Pons (tissue), 1 donor: Measurements from ENCODE around the gene FHOD1.

Experiments
- DNase-seq: peaks from one replicate; pipeline ENCODE4 v3.0.0-alpha.2; 2016; ENCODE audit warnings: low spot score

FHOD1 gene

DNA sequence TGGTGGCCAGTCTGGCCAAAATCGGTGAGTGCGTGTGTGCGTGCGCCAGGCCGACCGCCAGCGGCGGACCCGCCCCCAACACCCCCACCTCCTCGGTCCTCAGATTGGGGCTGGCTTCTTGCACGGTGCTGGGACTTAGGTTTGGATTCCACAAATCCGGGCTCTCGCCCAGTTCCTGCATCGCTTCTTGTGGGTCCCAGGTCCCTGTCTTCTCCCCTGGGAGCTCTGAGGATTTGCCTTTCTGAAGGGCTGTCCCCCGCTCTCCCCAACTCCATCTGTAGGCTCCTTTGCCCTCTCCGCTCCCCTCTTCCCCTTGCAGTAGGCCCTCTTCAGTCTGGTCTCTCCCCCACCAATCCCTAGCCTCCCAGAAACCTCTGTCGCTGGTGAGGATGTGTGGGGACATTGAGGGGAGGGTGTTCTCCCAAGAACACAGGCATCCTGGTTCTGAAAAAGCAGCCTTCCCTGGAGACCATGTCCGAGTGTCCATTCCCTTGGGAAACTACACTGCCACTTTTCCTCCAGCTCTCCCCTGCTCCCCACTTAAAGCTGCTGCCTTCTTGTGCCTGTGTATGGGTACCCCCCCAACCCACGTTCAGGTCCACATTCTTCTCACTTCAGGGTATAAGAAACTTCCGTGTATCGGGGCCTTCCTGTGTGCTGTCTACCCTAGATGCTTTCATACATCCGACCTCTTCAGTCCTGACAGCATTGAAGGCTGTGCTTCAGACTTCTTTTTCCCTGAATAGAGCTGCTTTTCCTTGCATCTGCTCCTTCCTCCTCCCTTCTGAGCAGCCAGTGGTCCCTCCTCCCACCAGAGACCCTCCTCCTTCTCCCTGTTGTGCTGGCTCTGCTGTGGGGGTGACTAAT is 2.1 kb upstream of the FHOD1 start:
- DNase-seq, result no peak

DNA sequence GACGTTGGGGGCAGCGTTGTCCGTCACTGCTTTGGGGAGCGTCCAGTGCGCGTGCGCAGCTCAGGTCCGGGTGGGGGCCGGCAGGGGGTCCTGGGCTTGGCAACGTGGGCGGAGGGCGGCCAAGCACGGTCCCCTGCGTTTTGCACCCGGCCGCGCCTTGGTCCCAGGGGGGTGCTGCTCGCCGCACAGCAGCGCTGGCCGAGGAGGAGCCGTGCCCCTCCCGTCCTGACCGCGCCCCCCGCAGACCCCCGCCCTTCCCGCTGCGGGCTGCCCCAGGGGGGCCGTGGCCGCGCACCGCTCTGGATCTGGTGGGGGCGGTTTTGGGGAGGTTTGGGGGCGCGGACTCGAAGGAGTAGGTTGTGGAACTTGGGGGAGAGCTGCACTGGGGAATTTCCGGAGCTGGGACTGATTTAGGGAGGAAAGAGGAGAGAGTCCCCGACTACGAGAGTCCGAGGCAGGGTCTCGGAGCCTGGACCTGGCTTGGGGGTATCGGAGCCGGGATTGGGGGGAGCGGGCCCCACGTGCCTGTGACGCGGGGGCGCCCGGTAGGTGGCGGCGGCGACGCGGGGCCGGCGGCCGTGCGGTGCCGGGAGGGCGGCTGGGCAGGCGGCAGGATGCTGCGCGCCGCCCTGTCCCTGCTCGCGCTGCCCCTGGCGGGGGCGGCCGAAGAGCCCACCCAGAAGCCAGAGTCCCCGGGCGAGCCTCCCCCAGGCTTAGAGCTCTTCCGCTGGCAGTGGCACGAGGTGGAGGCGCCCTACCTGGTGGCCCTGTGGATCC is 1.3 kb upstream of the FHOD1 start, which contains the start of gene SLC9A5:
TSS of gene SLC9A5 (plus strand) at position 579 of the 777 bp plus-strand sequence. CDS start at position 615, 36 bp downstream.
- DNase-seq, result no peak

DNA sequence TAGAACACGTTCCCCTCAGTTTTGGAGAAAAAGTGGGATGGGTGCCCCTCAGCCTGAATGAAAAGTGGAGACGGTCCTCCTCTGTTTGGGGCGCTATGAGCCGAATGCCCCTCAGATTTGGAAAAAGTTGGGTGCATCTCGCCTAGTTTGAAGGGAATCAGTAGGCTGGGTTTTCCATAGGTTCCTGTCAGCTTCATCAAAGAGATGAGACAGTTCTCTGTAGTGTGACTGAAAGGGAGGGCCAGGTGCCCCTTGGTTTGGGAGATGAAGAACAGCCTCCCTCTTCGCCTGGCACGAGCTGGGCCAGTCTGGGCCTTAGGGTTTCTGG is 756 bp upstream of the FHOD1 start:
- DNase-seq, result no peak

DNA sequence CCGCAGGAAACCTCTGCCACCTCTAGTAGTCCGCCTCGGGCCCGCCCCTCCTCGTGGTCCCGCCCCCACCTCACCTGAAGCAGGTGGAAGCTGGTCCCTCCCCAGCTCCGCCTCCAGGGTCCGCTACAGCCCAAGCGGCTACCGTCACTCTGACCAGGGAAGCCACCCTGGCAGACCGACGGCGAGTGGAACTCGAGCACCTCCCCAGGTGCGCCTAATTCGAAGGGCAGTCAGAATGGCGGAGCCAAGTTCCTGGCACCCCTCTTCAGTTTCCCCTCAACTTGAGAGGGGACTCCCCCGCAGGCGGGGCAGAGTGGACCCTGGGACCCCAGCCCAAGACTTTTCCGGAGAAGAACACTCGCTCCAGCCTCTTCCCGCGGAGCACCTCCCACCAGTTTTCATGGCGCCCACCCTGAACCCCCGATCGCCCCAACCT is 507 bp downstream of the FHOD1 start:
- DNase-seq, result no peak

DNA sequence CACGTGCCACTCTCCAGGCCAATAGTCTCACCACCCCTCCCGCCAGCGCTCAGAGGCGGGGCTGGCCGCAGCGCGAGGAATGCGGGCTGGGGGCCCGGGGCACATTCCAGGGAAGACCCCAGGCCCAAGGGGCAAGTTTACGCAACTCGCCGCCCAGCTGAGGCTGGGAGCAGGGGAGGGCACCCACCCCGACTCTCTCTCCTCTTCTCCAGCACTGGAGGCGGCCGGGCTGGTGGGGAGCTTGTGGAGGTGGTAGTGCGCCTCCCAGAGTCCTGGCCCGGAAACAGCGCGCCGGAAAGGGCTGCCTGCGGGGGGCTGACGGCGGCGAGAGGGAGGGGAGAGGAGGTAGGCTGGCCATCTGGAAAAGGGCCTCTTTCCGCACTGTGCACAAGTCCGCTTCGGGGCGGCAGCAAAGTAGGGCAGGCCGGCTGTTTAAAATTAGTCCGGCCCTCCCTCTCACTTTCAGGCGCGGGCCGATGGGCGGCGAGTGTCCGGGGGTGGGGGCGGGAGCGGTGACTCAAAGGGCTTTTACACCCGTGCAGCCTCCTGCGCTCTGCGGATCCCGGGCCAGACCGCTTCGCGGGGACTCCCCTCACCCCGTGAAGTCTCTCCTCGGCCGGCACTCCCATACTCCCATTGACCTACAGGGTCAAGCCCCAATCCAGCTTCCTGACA is 1.1 kb downstream of the FHOD1 start:
- peak; percentile 31 for DNase-seq

DNA sequence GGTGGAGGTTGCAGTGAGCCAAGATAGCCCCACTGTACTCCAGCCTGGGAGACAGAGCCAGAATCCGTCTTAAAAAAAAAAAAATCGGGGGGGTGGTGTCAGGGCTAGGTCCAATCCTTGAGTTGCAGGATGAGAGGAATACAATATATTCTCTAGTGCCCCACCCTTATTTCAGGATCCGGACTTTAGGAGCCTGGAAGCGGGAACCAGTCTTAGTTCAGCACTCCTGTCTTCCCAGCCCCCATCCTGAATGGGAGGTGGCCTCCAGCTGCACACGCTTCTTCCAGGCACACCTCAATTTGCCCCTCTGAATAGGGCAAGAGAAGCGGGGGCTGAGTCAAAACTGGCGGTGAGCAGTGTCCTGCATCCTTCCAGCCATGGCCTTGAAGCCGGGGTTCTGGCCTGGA is 1.6 kb downstream of the FHOD1 start:
- no peak for DNase-seq

DNA sequence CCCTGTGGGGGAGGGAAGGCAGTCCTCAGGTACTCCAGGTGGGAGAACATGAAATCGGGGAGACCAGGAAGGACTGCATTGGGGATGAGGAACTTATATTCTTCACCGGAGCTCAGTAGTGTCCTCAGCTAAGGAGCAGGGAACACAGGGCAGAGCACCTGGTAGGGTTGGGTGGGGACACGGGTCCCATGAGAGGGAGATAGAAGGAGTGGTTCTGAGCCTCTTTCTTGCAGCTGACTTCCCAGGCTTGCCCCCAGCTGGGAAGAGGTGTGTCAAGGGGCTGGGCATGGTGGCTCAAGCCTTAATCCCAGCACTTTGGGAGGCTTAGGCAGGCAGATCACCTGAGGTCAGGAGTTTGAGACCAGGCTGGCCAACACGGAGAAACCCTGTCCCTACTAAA is 2.1 kb downstream of the FHOD1 start:
- DNase-seq, result no peak

DNA sequence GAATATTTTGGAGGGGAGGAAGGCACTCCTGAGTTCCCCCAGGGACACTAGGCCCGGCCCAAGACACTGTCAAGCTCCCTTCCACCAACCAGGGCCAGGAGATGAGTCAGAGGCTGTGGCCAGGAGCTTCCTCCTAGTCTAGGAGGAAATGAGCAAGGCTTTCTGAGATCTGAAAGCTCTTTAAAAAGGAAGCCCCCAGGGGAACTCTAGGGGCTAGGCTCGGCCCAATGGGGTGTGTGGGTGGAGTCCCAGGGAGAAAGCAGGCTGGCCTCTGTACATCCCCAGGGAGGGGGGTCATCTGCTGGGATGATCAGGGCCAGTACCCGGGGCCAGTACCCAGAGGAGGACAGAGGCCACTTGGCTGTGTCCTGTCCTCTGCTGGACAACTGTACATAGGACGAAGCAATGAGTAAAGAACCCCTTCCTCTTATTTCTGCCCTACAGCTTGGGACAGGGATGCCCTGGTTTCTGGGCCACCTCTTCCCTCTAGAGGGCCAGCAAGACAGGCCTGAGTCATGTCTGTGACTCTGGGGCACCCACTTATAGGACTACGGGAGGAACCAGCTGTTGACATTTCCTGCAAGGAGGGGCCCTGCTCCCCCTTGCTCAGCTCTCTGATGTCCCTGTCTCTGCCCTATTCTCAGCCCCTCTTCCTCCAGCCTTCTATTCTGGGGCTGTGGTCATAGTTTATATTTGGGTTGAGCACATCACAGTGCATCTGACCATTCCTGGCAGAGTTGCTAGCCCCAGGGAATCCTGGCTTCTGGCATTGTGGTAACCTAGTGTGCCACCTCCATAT is 2.7 kb downstream of the FHOD1 start:
- DNase-seq, result peak; percentile 86

DNA sequence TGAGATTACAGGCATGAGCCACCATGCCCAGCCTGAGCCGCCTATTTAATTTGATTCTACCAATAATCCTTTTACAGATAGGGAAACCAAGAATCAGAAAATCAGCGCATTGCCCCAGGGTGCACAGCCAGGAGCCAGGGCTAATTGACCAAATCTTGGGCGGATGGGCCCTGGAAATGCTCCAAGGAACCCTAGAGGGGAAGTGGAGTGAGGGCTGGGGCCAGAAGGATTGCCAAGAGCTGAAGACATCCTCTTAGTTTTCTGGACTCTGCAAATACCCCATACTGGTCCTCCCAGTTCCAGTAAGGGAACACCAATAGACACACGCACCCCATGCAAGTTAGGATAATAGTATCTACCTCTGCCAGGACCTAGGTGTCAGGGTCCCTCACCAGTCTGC is 3.8 kb downstream of the FHOD1 start:
- no peak for DNase-seq

DNA sequence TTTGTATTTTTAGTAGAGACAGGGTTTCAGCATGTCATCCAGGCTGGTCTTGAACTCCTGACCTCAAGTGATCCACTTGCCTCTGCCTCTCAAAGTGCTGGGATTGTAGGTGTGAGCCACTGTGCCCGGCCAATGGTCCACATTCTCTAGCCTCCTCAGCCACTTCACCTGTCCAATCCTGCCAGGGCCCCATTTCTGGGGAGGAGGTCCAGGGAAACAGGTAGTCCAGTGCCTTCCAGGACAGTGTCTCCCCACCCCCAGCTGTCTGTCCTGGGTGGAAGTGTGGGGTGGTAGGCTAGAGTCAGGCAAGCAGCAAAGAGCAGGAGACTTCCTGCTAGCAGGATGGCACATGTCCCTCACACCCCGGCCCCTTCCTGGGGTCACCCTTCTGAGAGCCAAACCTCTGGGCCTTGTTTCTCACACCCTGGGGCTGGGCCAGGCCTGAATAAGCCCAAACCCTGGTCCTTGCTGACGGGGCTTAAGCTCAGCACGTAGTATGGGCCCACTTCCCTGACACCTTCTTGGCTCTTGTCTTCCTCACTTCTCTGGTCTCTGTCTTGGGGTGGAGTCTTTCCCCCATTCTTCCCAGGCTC is 5.0 kb downstream of the FHOD1 start:
- no peak for DNase-seq

DNA sequence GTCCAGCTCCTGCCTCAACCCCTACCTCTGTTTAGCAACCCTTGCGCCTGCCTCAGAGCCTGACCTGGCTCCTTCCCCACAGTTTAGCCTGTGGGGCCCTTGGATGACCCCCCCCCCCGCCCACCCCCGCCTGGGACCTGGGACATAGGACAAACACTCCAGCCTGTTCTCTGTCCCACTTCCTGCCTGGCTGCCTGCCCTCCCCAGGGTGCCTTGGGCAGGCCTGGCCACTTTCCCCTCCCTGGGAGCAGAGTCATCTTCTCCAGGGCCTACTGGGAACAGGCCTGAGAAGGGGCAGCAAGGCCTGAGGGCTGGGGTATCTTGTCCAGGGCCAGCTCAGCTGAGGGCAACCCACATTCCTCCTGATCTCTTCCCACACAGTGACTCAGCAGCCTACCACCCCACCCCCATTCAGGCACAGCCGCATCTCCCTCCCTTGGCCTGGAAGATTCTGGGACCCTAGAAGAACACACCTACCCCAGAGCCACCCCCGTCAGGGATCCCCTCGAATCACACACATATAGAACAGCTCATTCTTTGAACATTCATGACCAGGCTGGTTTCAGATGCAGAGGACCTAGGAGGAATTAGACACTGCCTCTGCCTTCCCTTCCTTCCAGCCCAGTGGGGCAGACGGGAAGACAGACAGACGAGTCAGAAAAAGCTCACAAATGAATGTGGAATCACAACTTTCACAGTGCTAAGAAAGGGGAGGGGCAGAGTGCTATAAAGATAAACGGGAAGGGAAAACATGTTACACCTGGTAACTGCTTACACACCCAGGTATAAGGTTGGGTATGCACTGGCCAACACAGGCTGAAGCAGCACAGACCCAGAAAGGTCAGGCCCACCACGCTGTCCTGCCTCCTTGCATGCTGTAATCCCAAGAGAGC is 6.0 kb downstream of the FHOD1 start:
- no peak for DNase-seq

DNA sequence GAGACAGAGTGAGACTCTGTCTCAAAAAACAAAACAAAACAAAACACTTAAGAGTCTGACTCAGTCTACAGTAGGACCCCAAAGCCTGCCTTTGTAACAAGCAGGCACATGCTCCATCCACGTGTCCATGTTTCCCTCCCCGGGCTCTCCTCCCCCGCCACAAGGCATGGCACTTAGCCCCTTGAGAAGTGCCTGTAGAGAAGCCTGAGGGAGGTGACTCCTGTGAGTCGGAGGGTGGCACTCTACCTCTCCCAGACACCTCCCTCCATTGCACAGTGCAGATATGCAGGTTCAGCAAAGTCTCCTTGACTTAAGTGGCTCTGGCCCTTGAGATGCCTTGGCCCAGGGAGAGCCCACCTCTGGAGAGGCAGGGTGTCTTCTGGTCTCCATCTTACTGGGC is 6.8 kb downstream of the FHOD1 start:
- no peak for DNase-seq

DNA sequence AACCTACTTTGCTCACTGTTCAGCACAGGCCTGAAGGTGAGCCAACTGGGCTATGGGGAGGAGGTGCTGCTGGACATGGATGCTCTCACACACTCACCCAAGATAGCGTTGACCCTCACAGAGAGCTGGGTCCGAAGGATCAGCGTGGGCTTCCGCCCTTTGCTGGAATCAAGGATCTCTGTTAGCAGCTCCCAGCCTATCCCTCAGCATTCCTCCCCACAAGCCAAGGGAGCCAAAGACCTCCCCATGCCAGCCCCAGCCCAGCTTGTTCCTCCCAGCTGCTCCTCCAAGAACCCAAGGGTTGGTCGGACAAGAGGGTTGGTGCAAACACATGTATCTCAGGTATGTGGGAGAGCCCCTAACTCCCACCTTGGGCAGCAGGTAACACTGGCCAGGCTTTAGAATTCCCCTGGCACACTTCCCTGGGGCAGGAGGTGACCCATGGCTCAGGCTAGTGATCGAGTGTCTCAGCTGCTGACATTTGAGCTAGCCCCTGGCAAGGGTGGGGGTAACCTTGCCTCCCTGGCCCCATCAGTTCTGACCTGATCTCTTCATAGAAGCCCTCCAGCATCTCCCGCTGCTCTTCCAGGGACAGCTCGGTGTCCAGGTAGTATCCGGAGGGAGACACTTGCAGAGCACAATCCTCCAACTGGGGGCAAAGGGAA is 8.3 kb downstream of the FHOD1 start:
- no peak for DNase-seq

DNA sequence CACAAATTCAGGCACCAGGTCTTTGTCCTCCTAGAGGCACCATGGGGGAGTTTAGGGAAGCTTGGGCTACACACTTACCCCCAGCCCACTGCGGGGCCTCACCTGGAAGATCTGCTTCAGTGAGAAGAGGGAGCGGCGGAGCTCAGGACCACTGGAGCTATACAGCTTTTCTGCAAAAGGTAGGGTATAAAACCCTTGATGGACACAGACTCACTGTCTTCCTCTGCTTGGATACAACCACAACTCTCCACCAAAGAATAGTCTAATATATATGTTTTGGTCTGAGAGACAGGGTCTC is 9.1 kb downstream of the FHOD1 start:
- no peak for DNase-seq

DNA sequence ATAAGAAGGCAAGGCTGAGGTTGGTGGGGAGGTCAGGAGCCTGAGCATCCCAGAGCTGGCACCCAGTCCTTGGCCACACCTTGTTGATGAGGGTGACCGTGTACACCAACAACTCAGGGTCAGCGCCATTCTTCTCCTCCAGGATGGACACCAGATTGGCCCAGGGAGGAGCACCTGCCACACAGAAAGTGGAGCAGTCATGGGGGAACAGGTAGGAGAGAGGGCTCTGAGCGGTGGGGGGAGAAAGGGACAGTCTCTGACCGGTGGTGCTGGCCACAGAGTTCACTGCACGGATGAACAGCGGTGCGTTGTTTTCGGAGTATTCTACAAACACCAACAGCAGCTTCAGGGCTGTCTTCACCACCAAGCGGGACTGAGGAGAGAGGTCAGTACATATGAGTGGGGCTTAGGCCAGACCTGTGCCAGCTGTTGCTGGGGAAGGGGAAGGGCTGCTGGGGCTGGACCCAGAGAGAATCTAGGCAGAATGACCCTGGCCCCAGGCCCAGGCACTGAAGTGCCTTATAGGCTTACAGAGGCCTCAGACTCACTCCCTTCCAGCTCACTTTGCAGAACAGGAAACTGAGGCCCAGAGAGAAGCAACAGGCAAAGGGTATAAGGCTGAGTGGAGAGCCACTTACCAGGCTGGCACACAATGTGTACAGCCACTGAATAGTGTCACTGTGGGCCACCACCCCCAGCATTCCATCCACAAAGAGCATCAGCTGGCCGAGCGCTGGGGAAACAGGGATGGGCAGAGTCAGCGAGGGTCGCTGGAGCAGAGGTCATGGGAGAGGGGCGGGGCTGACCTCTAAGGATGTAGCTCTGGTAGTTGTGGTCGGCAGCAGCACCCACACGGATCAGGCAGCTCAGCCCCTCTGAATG is 9.6 kb downstream of the FHOD1 start:
- no peak for DNase-seq

DNA sequence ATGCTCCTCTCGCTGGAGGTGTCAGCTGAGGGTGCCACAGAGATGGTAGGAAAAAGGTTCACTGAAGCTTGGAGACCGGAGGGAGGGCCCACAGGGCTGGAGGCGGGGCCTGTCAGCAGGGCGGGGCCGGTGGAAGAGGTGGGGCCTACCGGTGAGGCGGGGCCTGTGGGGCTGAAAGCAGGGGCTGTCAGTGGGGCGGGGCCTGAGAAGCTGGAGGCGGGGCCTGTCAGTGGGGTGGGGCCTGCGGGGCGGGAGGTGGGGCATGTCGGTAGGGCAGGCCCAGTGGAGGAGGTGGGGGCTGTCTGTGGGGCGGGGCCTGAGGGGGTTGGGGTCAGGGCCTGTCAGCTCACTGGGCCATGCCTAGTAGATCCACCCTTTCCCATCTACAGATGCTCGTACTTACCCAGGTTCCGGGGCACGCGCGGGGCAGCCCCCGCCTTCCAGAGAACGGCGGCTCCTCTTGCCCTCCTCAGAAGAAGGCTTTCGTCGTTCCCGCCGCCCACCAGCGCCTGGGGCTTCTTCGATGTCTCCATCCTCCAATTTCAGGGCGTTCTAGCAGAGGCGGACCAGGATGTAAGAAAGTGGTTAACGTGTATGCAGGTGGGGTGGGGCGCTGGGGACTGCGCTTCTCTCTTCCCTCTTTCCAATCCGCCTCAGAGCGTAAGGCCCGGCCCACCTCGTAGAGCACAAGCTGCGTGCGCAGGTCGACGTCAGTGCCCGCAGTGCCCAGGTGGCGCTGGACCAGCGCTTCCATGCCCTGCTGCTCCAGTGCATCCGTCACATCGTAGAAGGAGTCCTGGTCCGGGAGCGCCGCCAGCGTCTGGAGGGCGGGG is 10.5 kb downstream of the FHOD1 start:
- no peak for DNase-seq

DNA sequence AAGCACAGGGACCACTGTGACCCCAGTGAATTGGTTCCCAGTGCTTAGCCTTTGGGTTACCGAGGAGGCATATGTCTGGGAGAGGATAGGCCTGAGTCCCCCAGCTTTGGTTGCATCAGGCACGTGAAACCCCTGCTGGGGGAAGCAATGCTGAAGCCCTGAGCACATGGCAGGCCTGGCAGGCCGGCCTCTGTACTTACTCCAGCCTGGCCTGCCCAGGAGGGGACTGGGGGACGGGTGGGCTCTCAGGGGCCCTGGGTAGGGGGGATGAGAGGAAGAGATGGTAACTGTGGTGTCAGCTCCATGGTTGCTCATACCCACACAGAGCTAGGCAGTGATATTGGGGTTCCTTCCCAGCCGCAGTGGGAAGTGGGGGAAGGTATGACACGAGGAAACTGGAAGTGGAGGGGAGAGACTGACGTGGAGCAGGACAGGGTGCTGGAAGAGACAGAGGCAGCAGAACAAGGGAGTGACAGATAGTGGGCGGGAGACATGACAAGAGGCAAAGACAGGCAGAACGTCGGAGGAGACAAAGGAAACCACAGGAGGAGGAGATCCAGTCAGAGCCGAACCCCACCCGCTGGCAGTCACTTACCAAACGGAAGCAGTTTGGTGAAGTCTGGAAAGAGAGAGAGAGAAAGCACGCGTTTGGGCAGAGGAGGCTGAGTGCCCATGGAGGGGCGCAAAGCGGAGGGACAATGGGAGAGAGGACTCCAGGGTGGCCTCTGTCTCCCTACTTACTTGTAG is 11.3 kb downstream of the FHOD1 start:
- no peak for DNase-seq
